Prostate gland (tissue), 2 donors: ENCODE measurements around the gene CA14. TPM values are rescaled to one million over a fixed set of nuclear protein-coding genes. Genes with fewer than 3 reads are reported as not detected.

Experiments
- DNase-seq: peaks from one replicate; pipeline ENCODE4 v3.0.0-alpha.2; 2019; ENCODE audit warnings: low spot score
- H3K27ac ChIP-seq, 2 donors: fragments of 200-600 bp; sonication (generic); 2 replicates each; pipeline ENCODE4 v1.5.1; 2017 to 2019
- H3K27me3 ChIP-seq: fragments of 200-600 bp; sonication (generic); replicated peaks from 2 replicates; pipeline ENCODE4 v1.5.1; 2019; ENCODE audit not compliant: insufficient read depth
- H3K36me3 ChIP-seq, 2 donors: fragments of 200-600 bp; sonication (generic); 1 replicate in 1 of 2; 2 replicates in 1 of 2; pipeline versions ENCODE4 v1.5.1 to v1.8.1; 2017 to 2019
- H3K4me1 ChIP-seq: fragments of 200-600 bp; sonication (generic); replicated peaks from 2 replicates; pipeline ENCODE4 v1.5.1; 2019
- H3K4me3 ChIP-seq, 2 donors: fragments of 200-600 bp; sonication (generic); 2 replicates each; pipeline ENCODE4 v1.5.1; 2017 to 2019
- H3K9me3 ChIP-seq: fragments of 200-600 bp; sonication (generic); 2 replicates; pipeline ENCODE4 v1.5.1; 2017
- CTCF ChIP-seq, 4 experiments: fragments of 200-600 bp in 2 of 4; fragments of 450-650 bp in 2 of 4; sonication (generic) in 2 of 4; IDR thresholded peaks; 1 replicate in 3 of 4; 2 replicates in 1 of 4; pipeline ENCODE4 v1.5.1; 2016 to 2019; ENCODE audit warnings: antibody characterized with exemption in 4 of 4, mild to moderate bottlenecking in 2 of 4, moderate library complexity in 2 of 4
- POLR2A ChIP-seq: fragments of 450-650 bp; IDR thresholded peaks from one replicate; pipeline ENCODE4 v1.6.1; 2016; ENCODE audit warnings: antibody characterized with exemption, mild to moderate bottlenecking
- POLR2AphosphoS5 ChIP-seq: sonication (generic); formaldehyde crosslinking; IDR thresholded peaks from one replicate; pipeline ENCODE4 v1.6.1; 2017; ENCODE audit warnings: antibody characterized with exemption
- WGBS: methylation state at CpG from one replicate; pipeline ENCODE4 v1.1.5; 2018; 5-methylcytosine and 5-hydroxymethylcytosine counted together
- intact Hi-C: fragments of 100-400 bp; cut with DNase I; formaldehyde crosslinking; loops from one replicate; pipeline ENCODE4 v1.14.2; 2022
- total RNA-seq, 2 donors: library from RNA; depleted of rRNA; stranded (reverse); fragments of >200 nt; gene quantifications; one replicate each; pipeline ENCODE4 v1.1.0, GENCODE V29; 2016

The CA14 gene
- total RNA-seq, 2 donors from 2014 or later = 0.36 to 3.3 TPM

DNA sequence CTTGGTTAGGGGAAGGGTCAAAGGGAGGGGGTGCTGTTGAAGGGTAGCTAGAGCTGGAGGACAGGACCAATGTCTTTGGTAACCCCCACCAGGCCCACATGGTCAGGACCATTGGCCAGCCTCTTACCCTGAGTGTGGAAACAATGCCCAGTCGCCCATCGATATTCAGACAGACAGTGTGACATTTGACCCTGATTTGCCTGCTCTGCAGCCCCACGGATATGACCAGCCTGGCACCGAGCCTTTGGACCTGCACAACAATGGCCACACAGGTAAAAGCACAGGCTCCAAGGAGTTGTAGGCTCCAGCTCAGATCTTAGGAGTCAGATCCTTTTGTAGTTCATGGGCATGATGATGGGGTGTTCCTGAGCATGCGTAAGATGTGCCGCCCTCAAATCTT, 3.8 kb downstream of the CA14 start:
- Histone ChIP-seq H3K4me3 (no peak overlapping the region), H3K27ac (no peak overlapping the region), H3K4me1 (no peaks in the 10 kb centered on the region), H3K27me3 (peaks cover 3% of the 10 kb centered on the region), H3K9me3 (no peaks in the 10 kb centered on the region), H3K36me3 (peaks cover 6 to 13% of the 10 kb centered on the region in 2 donors)
- no peak for TF ChIP-seq POLR2A
- no peak for TF ChIP-seq CTCF (IDR thresholded peaks at IDR 0.05)
- no peak for TF ChIP-seq POLR2AphosphoS5
- DNase-seq = no peak
- 90% methylated on average over 6 of the region's 6 CpGs for WGBS
- intact Hi-C loops = no loop called here

DNA sequence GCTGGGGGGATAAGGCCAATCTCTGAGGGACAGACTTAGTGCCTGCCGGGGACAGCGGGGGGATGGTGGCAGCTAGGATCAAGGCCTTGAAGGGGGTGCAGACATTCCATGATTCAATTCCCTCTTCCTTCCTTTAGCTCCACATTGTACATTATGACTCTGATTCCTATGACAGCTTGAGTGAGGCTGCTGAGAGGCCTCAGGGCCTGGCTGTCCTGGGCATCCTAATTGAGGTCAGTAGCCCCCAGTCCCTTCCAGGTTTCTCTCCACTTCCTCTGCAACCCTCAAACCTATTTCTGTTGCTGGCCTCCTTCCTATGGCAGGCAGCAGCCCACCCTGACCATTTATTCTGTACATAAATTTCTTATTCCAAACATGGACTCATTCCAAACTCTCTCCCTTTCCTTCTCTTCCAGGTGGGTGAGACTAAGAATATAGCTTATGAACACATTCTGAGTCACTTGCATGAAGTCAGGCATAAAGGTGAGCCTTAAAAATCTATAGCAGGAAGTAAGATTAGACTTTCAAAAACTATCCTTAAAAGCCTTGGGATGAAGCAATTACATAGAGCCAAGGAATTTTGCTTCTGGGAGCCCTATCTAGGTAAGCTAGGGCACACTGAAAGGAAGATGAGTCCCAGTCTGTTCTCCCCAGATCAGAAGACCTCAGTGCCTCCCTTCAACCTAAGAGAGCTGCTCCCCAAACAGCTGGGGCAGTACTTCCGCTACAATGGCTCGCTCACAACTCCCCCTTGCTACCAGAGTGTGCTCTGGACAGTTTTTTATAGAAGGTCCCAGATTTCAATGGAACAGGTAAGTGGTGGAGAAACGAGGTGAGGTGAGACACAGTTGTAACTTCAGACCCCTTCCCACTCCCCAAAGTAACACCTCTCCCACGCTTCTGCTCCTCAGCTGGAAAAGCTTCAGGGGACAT, 5.1 kb downstream of the CA14 start:
- peaks cover 5% of the 10 kb centered on the region for H3K4me1 ChIP-seq
- no peak for TF ChIP-seq POLR2A
- TF ChIP-seq CTCF (IDR thresholded peaks at IDR 0.05) = no peak
- TF ChIP-seq POLR2AphosphoS5 = no peak
- no peak overlapping the region for H3K27ac ChIP-seq
- no peaks in the 10 kb centered on the region for H3K27me3 ChIP-seq
- intact Hi-C loops = no loop called here
- H3K4me3 ChIP-seq = no peak overlapping the region
- no peaks in the 10 kb centered on the region for H3K9me3 ChIP-seq
- WGBS = 86% methylated on average over 6 of the region's 6 CpGs
- H3K36me3 ChIP-seq = peaks cover 8 to 15% of the 10 kb centered on the region in 2 donors
- no peak for DNase-seq

GRCh38 chr1:150263549-150263948, 6.0 kb downstream of the CA14 start:
- Histone ChIP-seq H3K27ac (no peak overlapping the region), H3K9me3 (no peaks in the 10 kb centered on the region), H3K4me1 (peaks cover 7% of the 10 kb centered on the region), H3K27me3 (no peaks in the 10 kb centered on the region), H3K36me3 (peaks cover 8 to 15% of the 10 kb centered on the region in 2 donors), H3K4me3 (no peak overlapping the region)
- 74% methylated on average over 6 of the region's 6 CpGs for WGBS
- TF ChIP-seq POLR2AphosphoS5 (no peak), POLR2A (no peak), CTCF (IDR thresholded peaks at IDR 0.05) (no peak)
- intact Hi-C loops = no loop called here
- no peak for DNase-seq

DNA sequence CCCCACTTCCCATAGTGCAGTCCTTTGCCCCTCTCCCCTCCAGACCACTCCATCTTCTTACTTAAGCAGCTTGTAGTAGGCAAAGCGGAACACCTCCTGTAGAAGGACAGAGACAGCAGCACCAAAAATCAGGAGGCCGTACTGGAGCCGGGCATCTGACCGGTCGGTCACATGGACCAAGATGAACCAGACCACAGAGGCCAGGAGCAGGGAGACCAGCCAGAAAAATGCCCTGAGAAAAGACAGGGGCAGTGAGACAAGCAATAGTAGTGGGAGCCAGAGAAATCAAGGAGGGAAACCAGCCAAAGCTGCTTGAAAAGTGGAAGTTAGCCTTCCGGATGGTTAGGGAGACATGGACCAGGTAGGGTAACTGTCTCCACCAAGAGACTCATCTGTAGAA, 10.3 kb downstream of the CA14 start:
- H3K4me1 ChIP-seq = peaks cover 7% of the 10 kb centered on the region
- intact Hi-C loops = no loop called here
- H3K27ac ChIP-seq = peak overlapping the region; percentile 86 to 89
- H3K36me3 ChIP-seq = peaks cover 8 to 15% of the 10 kb centered on the region in 2 donors
- WGBS = 22% methylated on average over 6 of the region's 6 CpGs
- H3K9me3 ChIP-seq = no peaks in the 10 kb centered on the region
- TF ChIP-seq POLR2AphosphoS5 (no peak), CTCF (IDR thresholded peaks at IDR 0.05) (no peak), POLR2A (no peak)
- no peaks in the 10 kb centered on the region for H3K27me3 ChIP-seq
- no peak for DNase-seq
- peak overlapping the region; percentile 75 to 87 for H3K4me3 ChIP-seq

- peak overlapping the region; percentile 75 to 87 for H3K4me3 ChIP-seq
- WGBS = under 1% methylated on average over 21 of the region's 21 CpGs
- peaks cover 7% of the 10 kb centered on the region for H3K4me1 ChIP-seq
- H3K9me3 ChIP-seq = no peaks in the 10 kb centered on the region
- peak; percentile 18 for DNase-seq
- intact Hi-C loops = no loop called here
- no peaks in the 10 kb centered on the region for H3K27me3 ChIP-seq
- TF ChIP-seq POLR2AphosphoS5 (no peak), CTCF (IDR thresholded peaks at IDR 0.05) (no peak), POLR2A (no peak)
- H3K27ac ChIP-seq = peak overlapping the region; percentile 86 to 89
- H3K36me3 ChIP-seq = peaks cover 8 to 15% of the 10 kb centered on the region in 2 donors
Observed at GRCh38 chr1:150268340-150268704, 10.7 kb downstream of the CA14 start.
